ENCODE data around the gene GNB1L. TPM values are rescaled to one million over a fixed set of nuclear protein-coding genes. Genes with fewer than 3 reads are reported as not detected.

GNB1L gene
- total RNA-seq, 4 donors from 2014 or later = 0.59 to 12.2 (median 3.1) TPM

GRCh38 chr22:19760058-19760950 lies 94.4 kb downstream of the GNB1L start, which contains the start of gene TBX1:
TSS of gene TBX1 (plus strand) at chr22:19760778. CDS start at chr22:19760844, 66 bp downstream.
- peaks cover 0 to 21% of the 10 kb centered on the region in 2 donors for H3K4me1 ChIP-seq
- H3K9me3 ChIP-seq = no peaks in the 10 kb centered on the region
- H3K27me3 ChIP-seq = peaks cover 15 to 45% of the 10 kb centered on the region in 2 donors
- H3K27ac ChIP-seq = no peak within 1 kb of the TSS
- H3K36me3 ChIP-seq = no peaks in the 10 kb centered on the region
- TF ChIP-seq POLR2A (IDR thresholded peaks at IDR 0.05) (no peak), CTCF (IDR thresholded peaks at IDR 0.05) (no peak)
- no peak for DNase-seq
- no peak within 1 kb of the TSS for H3K4me3 ChIP-seq
- intact Hi-C loops (cut with DNase I; ENCODE audit: low total_unique reads) = no loop called here

DNA sequence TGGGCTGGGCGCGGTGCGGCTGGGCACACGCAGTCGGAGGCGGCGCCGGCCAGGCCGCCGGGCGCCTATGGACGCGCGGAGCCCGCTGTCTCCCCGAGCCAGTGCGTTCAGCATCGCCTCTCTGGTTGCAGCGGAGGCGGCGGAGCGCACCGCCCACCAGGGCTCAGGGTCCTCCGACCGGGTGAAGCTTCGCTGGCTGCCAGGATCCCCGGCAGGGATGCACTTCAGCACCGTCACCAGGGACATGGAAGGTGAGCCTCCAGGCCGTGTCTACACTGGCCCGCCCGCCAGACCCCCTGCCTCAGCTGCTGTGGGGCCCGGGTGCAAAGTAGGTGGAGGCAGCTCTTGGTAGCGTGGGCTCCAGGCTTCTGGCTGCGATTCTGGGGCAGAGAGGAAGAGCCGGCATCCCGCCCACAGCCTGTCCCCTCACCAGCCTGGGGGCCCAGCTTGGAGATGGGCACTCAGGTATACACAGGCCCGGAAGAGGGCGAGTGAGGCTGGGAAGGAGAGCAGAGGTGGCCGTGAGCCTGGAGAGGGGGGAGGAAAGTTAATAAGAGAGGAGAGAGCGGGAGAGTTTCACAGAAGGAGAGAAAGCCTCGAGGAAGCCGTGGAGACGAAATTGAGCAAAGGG lies 95.1 kb downstream of the GNB1L start:
- TF ChIP-seq POLR2A (IDR thresholded peaks at IDR 0.05) (no peak), CTCF (IDR thresholded peaks at IDR 0.05) (no peak)
- no peak for DNase-seq
- Histone ChIP-seq H3K9me3 (no peaks in the 10 kb centered on the region), H3K36me3 (no peaks in the 10 kb centered on the region), H3K4me3 (no peak overlapping the region), H3K4me1 (peaks cover 0 to 26% of the 10 kb centered on the region in 2 donors), H3K27ac (no peak overlapping the region), H3K27me3 (peaks cover 18 to 45% of the 10 kb centered on the region in 2 donors)
- intact Hi-C loops (cut with DNase I; ENCODE audit: low total_unique reads) = no loop called here

- DNase-seq = no peak
- peaks cover 18 to 47% of the 10 kb centered on the region in 2 donors for H3K27me3 ChIP-seq
- H3K9me3 ChIP-seq = no peaks in the 10 kb centered on the region
- H3K36me3 ChIP-seq = no peaks in the 10 kb centered on the region
- no peak overlapping the region for H3K4me3 ChIP-seq
- intact Hi-C loops (cut with DNase I; ENCODE audit: low total_unique reads) = no loop called here
- H3K4me1 ChIP-seq = peaks cover 0 to 26% of the 10 kb centered on the region in 2 donors
- TF ChIP-seq POLR2A (IDR thresholded peaks at IDR 0.05) (no peak), CTCF (IDR thresholded peaks at IDR 0.05) (no peak)
- H3K27ac ChIP-seq = no peak overlapping the region
Measured at GRCh38 chr22:19758896-19759426, 95.7 kb downstream of the GNB1L start.

DNA sequence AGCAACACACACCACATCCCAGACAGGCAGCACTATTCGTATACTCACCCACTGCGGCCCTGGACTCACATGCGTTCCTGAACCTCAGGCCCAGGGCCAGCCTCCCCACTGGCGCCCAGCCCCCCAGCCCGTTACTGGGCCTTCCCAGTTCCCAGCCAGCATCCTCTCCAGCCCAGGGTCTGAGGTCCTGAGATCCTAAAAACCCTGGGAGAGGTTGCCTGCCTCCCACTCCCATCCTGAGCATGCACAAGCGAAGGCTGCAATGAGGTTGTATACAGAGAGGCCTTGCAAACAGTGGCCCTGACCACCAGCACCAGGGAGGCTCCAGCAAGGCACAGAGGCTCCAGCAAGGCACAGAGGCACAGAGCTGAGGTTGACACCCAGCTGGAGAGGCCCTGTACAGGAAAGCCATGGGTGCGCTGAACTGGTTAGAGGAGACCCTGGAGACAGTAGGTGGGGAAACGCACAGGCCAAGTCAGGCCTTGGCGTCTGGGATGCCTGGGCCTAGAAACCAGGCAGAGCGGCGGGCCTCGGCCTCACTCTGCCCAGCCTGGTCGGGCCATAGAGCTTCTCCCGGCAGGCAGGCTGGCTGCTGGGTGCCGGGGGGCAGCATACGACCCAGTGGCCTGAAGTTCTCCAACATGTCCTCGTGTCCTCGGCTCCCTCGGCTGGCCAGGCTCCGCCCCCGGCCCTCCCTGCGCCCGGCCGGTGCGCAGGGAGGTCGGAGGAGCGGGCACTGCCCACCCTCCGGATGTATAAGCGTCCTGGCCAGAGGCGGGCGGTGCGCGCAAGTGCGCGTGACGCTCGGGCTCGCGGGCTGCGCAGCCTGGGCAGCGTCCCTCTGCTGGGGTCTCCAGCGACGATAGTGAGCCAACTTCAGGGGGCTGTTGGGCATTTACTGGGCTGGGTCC lies 96.4 kb downstream of the GNB1L start:
- peaks cover 18 to 44% of the 10 kb centered on the region in 2 donors for H3K27me3 ChIP-seq
- no peak overlapping the region for H3K27ac ChIP-seq
- no peak for DNase-seq
- no peak overlapping the region for H3K4me3 ChIP-seq
- intact Hi-C loops (cut with DNase I; ENCODE audit: low total_unique reads) = no loop called here
- no peaks in the 10 kb centered on the region for H3K9me3 ChIP-seq
- H3K36me3 ChIP-seq = no peaks in the 10 kb centered on the region
- TF ChIP-seq POLR2A (IDR thresholded peaks at IDR 0.05) = no peak
- TF ChIP-seq CTCF (IDR thresholded peaks at IDR 0.05) = no peak
- H3K4me1 ChIP-seq = peaks cover 0 to 26% of the 10 kb centered on the region in 2 donors
